SK-N-SH treated with all-trans-retinoic acid at 6 μM for 48 hours (cell line): Measurements from ENCODE around the gene SRPRA.

ENCODE experiments used
- ATAC-seq: fragments of 200-7000 bp; cut with Tn5 transposase; 3 replicates; pipeline ENCODE4 v1.9.1; 2020; ENCODE audit warnings: mild to moderate bottlenecking, moderate library complexity
- BACH2 ChIP-seq: fragments of 250-450 bp; sonication (Bioruptor Pico); IDR thresholded peaks from 2 replicates; pipeline ENCODE4 v1.9.0; 2021; ENCODE audit warnings: mild to moderate bottlenecking, borderline replicate concordance
- CSDC2 ChIP-seq: fragments of 250-450 bp; sonication (Bioruptor Pico); IDR thresholded peaks from 2 replicates; pipeline ENCODE4 v1.5.0; 2020; ENCODE audit warnings: mild to moderate bottlenecking, moderate library complexity
- ESRRG ChIP-seq: fragments of 250-450 bp; sonication (Bioruptor Pico); IDR thresholded peaks from 2 replicates; pipeline ENCODE4 v1.6.1; 2021; ENCODE audit warnings: mild to moderate bottlenecking
- GLIS3 ChIP-seq: fragments of 250-450 bp; sonication (Bioruptor Pico); IDR thresholded peaks from 2 replicates; pipeline ENCODE4 v1.5.0; 2020; ENCODE audit warnings: mild to moderate bottlenecking, moderate library complexity
- ISL1 ChIP-seq: fragments of 250-450 bp; sonication (Bioruptor Pico); IDR thresholded peaks from 2 replicates; pipeline ENCODE4 v2.1.2; 2022; ENCODE audit warnings: mild to moderate bottlenecking, moderate library complexity
- OSR1 ChIP-seq: fragments of 250-450 bp; sonication (Bioruptor Pico); IDR thresholded peaks from 2 replicates; pipeline ENCODE4 v1.8.0; 2022; ENCODE audit warnings: moderate library complexity, mild to moderate bottlenecking, inconsistent platforms
- PPARA ChIP-seq: fragments of 250-450 bp; sonication (Bioruptor Pico); IDR thresholded peaks from 2 replicates; pipeline ENCODE4 v1.5.0; 2020; ENCODE audit warnings: mild to moderate bottlenecking, borderline replicate concordance
- RARB ChIP-seq: fragments of 250-450 bp; sonication (Bioruptor Pico); IDR thresholded peaks from 2 replicates; pipeline ENCODE4 v1.8.0; 2021; ENCODE audit warnings: mild to moderate bottlenecking, moderate library complexity
- SNAI2 ChIP-seq: fragments of 250-450 bp; sonication (Bioruptor Pico); IDR thresholded peaks from 2 replicates; pipeline ENCODE4 v1.5.0; 2020; ENCODE audit warnings: mild to moderate bottlenecking, moderate library complexity
- TCF4 ChIP-seq: fragments of 250-450 bp; sonication (Bioruptor Pico); IDR thresholded peaks from 2 replicates; pipeline ENCODE4 v1.8.0; 2021; ENCODE audit warnings: mild to moderate bottlenecking, moderate library complexity, borderline replicate concordance
- TOX ChIP-seq: fragments of 250-450 bp; sonication (Bioruptor Pico); IDR thresholded peaks from 2 replicates; pipeline ENCODE4 v1.8.0; 2021; ENCODE audit warnings: mild to moderate bottlenecking, moderate library complexity, borderline replicate concordance
- ZC3H10 ChIP-seq: fragments of 250-450 bp; sonication (Bioruptor Pico); IDR thresholded peaks from 2 replicates; pipeline ENCODE4 v1.5.1; 2021; ENCODE audit warnings: mild to moderate bottlenecking, moderate library complexity
- ZFP3 ChIP-seq: fragments of 250-450 bp; sonication (Bioruptor Pico); IDR thresholded peaks from 2 replicates; pipeline ENCODE4 v1.5.0; 2020; ENCODE audit warnings: mild to moderate bottlenecking, moderate library complexity
- ZNF565 ChIP-seq: fragments of 450-650 bp; formaldehyde crosslinking; conservative IDR thresholded peaks from 2 replicates; pipeline ENCODE4 v1.5.0; 2020; ENCODE audit warnings: low read depth, mild to moderate bottlenecking, moderate library complexity
- ZNF70 ChIP-seq: fragments of 450-650 bp; formaldehyde crosslinking; IDR thresholded peaks from 2 replicates; pipeline ENCODE4 v1.5.0; 2020; ENCODE audit warnings: mild to moderate bottlenecking, moderate library complexity
- TF ChIP-seq, protein P1 (sequence below): fragments of 250-450 bp; sonication (Bioruptor Pico); IDR thresholded peaks from 2 replicates; pipeline ENCODE4 v1.8.0; 2021; ENCODE audit warnings: low read depth, mild to moderate bottlenecking, moderate library complexity, borderline replicate concordance
- TF ChIP-seq, protein P2 (sequence below): fragments of 250-450 bp; sonication (Bioruptor Pico); IDR thresholded peaks from 2 replicates; pipeline ENCODE4 v1.5.1; 2020; ENCODE audit warnings: low read depth, mild to moderate bottlenecking, moderate library complexity
- TF ChIP-seq, protein P3 (sequence below): fragments of 250-450 bp; sonication (Bioruptor Pico); IDR thresholded peaks from 2 replicates; pipeline ENCODE4 v1.8.0; 2020; ENCODE audit warnings: mild to moderate bottlenecking, moderate library complexity, borderline replicate concordance
- TF ChIP-seq, protein P4 (sequence below): fragments of 250-450 bp; sonication (Bioruptor Pico); IDR thresholded peaks from 2 replicates; pipeline ENCODE4 v1.5.0; 2020; ENCODE audit warnings: mild to moderate bottlenecking, moderate library complexity

SRPRA gene

DNA sequence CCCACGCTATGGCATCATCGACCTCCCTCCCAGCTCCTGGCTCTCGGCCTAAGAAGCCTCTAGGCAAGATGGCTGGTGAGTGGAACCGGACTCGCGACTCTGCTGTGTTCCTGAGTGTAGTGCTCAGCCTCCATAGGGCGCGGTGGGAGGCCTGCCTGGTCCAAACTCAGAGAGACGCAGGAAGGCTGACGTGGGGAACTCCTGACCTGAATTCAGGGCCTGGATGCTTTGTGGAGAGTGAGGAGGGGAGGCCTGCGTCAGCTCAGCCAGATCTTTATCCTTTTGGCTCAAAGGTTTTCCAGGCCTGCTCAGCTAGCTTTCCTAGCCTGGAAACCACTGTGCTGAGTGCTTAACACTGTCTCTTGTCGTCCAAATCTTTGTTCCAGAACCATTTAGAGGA is 22.2 kb upstream of the SRPRA start:
- peak; percentile 53 for ATAC-seq
- TF ChIP-seq BACH2 (CRISPR knock-in tag) (0 out of 2 replicates have a peak, but pooled peaks have one; percentile 7), RARB (CRISPR knock-in tag) (no peak)

DNA sequence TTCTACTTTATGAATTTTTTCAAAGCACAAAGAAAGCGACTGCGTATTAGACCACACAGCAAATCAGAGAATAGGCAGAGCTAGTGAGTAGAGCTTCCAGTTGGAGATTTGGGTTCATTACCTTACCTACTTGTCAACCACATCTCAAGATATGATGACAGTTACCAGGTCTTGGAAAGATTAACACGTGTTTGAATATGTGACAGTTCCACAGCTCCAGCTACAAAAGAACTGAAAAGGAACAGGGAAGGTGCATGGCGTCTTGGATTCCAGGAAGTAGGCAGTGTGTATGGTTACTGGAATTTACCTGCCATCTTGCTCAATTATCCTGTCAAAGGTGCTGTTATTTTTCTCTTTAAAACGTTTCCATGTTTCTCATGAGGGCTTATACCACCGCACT is 19.5 kb upstream of the SRPRA start:
- TF ChIP-seq, protein P1, sequence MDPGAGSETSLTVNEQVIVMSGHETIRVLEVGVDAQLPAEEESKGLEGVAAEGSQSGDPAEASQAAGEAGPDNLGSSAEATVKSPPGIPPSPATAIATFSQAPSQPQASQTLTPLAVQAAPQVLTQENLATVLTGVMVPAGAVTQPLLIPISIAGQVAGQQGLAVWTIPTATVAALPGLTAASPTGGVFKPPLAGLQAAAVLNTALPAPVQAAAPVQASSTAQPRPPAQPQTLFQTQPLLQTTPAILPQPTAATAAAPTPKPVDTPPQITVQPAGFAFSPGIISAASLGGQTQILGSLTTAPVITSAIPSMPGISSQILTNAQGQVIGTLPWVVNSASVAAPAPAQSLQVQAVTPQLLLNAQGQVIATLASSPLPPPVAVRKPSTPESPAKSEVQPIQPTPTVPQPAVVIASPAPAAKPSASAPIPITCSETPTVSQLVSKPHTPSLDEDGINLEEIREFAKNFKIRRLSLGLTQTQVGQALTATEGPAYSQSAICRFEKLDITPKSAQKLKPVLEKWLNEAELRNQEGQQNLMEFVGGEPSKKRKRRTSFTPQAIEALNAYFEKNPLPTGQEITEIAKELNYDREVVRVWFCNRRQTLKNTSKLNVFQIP (CRISPR knock-in tag), result no peak
- no peak for TF ChIP-seq ZC3H10 (CRISPR knock-in tag)
- no peak for TF ChIP-seq SNAI2
- no peak for TF ChIP-seq PPARA
- TF ChIP-seq CSDC2 (CRISPR knock-in tag), result no peak
- TF ChIP-seq, all 23 proteins: peak for 0
- ATAC-seq, result no peak

DNA sequence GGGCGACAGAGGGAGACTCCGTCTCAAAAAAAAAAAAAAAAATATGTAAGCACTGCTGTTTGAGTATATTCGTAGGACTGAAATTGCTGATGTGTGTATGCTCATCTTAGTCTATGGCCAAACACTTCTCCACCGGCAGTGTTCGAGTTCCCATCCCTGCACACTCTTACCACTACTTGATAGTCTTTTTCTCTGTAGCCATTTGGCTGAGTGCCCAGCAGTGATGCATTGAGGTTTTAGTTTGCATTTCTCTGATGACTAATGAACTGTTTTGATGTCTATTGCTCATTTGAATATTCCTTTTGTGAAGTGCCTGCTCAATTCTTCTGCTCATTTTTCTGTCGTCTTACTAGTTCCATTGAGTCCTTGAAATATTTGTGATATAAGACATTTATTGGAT is 16.1 kb upstream of the SRPRA start:
- TF ChIP-seq ISL1 (CRISPR knock-in tag) (no peak), ZC3H10 (CRISPR knock-in tag) (no peak), BACH2 (CRISPR knock-in tag) (no peak), TOX (CRISPR knock-in tag) (no peak), ZNF70 (CRISPR knock-in tag) (no peak), ZFP3 (CRISPR knock-in tag) (peak; percentile 97)
- TF ChIP-seq, protein P2, sequence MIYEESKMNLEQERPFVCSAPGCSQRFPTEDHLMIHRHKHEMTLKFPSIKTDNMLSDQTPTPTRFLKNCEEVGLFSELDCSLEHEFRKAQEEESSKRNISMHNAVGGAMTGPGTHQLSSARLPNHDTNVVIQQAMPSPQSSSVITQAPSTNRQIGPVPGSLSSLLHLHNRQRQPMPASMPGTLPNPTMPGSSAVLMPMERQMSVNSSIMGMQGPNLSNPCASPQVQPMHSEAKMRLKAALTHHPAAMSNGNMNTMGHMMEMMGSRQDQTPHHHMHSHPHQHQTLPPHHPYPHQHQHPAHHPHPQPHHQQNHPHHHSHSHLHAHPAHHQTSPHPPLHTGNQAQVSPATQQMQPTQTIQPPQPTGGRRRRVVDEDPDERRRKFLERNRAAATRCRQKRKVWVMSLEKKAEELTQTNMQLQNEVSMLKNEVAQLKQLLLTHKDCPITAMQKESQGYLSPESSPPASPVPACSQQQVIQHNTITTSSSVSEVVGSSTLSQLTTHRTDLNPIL, result no peak
- peak; percentile 44 for ATAC-seq

DNA sequence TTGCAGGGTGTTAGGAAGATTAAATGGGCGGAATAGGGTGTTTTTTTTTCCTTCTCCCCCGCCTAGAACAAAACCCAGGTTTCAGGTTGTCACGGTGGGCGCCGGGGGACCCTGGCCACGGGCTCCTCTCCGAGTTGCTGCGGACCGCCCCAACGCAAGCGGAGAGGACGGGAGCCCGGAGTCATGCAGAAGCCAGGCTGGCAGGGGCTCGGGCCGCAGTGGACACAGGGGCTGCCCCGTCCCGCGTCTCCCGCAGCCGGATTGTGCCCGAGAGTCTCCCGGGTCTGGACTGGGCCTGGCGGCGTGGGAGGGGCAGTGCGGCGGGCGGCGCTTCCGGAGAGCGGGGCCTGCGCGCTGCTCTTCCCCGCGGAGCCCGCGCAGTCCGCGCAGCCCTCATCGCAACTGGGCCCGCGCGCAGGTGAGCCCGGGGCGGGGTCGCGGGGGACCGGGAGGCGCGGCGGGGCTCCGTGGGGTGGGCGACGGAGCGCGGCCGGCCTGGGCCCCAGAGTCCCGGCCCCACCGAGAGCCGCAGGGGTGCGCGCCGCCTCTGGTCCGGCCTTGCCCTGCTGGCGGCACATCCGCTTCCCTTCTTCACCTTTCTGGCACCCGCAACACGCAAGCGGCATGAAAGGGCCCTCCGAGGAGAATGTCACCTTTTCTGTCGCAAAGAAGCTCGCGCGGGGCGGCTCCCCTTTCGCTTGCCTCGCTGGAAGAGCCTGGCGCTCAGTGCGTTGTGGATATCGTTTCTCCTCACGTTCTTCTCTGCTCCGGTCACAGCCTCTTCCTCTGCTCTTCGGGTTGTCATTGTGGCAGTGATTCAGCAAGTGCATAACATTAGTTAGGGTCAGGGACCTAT is 14.3 kb upstream of the SRPRA start, which contains the start of gene TIRAP:
TIRAP (plus strand) TSS at position 358 of the 856 bp plus-strand sequence. CDS start 7,802 bp downstream, outside the sequence.
- ATAC-seq, result peak; percentile 88
- TF ChIP-seq, protein P3, sequence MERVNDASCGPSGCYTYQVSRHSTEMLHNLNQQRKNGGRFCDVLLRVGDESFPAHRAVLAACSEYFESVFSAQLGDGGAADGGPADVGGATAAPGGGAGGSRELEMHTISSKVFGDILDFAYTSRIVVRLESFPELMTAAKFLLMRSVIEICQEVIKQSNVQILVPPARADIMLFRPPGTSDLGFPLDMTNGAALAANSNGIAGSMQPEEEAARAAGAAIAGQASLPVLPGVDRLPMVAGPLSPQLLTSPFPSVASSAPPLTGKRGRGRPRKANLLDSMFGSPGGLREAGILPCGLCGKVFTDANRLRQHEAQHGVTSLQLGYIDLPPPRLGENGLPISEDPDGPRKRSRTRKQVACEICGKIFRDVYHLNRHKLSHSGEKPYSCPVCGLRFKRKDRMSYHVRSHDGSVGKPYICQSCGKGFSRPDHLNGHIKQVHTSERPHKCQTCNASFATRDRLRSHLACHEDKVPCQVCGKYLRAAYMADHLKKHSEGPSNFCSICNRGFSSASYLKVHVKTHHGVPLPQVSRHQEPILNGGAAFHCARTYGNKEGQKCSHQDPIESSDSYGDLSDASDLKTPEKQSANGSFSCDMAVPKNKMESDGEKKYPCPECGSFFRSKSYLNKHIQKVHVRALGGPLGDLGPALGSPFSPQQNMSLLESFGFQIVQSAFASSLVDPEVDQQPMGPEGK (CRISPR knock-in tag), result peak; percentile 19; the same call in 1 of the 2 replicates
- TF ChIP-seq BACH2 (CRISPR knock-in tag), result no peak

DNA sequence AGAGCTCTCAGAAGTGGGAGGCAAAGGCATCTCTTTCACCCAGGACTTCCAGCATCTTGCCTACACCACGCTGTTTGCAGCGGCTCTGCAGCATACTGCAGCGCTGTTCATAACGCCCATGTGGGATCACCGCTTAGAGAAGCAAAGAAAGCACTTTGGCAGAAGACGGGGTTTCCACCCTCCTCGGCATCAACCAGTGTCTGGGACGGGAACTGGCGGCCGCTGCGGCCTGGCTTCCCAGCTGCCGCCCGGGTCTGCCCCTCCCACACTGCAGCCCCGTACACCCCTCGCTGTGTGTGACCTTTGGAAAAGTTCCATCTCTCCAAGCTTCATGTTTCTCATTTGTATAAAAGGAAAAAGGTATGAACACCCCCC is 13.7 kb upstream of the SRPRA start:
- ATAC-seq, result peak; percentile 68

DNA sequence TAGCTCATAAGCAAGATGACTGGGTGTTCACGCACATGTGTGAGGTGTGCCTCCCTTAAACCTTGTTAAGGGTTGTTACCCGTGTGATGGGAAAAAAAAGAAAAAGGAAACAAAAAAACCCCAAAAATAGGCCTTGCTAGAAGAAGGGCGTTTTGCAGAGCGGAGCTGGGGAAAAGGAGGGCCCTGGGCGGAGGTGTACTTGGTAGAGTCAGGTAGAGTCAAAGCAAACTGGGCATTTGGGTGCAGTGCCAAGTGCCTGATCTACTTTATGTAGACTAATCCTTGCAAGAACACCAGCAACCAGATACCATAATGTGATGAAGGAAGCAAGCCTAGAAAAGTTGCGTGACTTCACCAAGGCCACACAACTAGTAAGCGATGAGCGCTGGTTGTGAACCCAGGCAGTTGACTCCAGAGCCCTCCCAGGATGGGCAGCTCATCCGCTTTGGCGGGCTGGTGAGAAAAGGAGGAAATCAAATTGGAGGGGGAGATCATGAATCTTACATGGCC is 13.0 kb upstream of the SRPRA start:
- ATAC-seq, result no peak
- no peak for TF ChIP-seq OSR1
- no peak for TF ChIP-seq ZFP3 (CRISPR knock-in tag)
- TF ChIP-seq ZC3H10 (CRISPR knock-in tag), result no peak
- TF ChIP-seq, protein P3 (CRISPR knock-in tag), result no peak
- no peak for TF ChIP-seq GLIS3 (CRISPR knock-in tag)
- TF ChIP-seq CSDC2 (CRISPR knock-in tag), result no peak
- no peak for TF ChIP-seq ZNF565
- TF ChIP-seq TCF4, result no peak
- no peak for TF ChIP-seq ESRRG (CRISPR knock-in tag)
- TF ChIP-seq ZNF70 (CRISPR knock-in tag), result no peak
- TF ChIP-seq, protein P1 (CRISPR knock-in tag), result no peak
- no peak for TF ChIP-seq RARB (CRISPR knock-in tag)
- TF ChIP-seq, protein P4, sequence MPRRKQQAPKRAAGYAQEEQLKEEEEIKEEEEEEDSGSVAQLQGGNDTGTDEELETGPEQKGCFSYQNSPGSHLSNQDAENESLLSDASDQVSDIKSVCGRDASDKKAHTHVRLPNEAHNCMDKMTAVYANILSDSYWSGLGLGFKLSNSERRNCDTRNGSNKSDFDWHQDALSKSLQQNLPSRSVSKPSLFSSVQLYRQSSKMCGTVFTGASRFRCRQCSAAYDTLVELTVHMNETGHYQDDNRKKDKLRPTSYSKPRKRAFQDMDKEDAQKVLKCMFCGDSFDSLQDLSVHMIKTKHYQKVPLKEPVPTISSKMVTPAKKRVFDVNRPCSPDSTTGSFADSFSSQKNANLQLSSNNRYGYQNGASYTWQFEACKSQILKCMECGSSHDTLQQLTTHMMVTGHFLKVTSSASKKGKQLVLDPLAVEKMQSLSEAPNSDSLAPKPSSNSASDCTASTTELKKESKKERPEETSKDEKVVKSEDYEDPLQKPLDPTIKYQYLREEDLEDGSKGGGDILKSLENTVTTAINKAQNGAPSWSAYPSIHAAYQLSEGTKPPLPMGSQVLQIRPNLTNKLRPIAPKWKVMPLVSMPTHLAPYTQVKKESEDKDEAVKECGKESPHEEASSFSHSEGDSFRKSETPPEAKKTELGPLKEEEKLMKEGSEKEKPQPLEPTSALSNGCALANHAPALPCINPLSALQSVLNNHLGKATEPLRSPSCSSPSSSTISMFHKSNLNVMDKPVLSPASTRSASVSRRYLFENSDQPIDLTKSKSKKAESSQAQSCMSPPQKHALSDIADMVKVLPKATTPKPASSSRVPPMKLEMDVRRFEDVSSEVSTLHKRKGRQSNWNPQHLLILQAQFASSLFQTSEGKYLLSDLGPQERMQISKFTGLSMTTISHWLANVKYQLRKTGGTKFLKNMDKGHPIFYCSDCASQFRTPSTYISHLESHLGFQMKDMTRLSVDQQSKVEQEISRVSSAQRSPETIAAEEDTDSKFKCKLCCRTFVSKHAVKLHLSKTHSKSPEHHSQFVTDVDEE (CRISPR knock-in tag), result no peak
- TF ChIP-seq BACH2 (CRISPR knock-in tag), result no peak

More for the DNA sequence above, 13.7 kb upstream of the SRPRA start:
- peak; percentile 80 for TF ChIP-seq ZNF70 (CRISPR knock-in tag)
- TF ChIP-seq OSR1, result no peak
- TF ChIP-seq, all 23 proteins: peak for 1
